CD4-positive, alpha-beta T cell (primary cell): ENCODE results near the gene TMA7. TPM values are rescaled to one million over a fixed set of nuclear protein-coding genes. Genes with fewer than 3 reads are reported as not detected.

ENCODE experiments used
- ATAC-seq: fragments of 200-7000 bp; cut with Tn5 transposase; one replicate; pipeline ENCODE4 v1.10.0; 2022; ENCODE audit warnings: mild to moderate bottlenecking; ENCODE audit not compliant: poor library complexity
- CTCF ChIA-PET: fragments of 350-600 bp; sonication (Branson Sonifier 250); formaldehyde crosslinking; loops from one replicate; lab custom pipeline; 2021; ENCODE audit warnings: antibody characterized with exemption, inconsistent platforms; lab: Charles Lee
- POLR2A ChIA-PET: fragments of 350-600 bp; sonication (Branson Sonifier 250); formaldehyde crosslinking; loops from one replicate; lab custom pipeline; 2021; ENCODE audit warnings: antibody characterized with exemption, inconsistent platforms; lab: Charles Lee
- DNase-seq, 14 experiments: peaks; one replicate each; pipeline ENCODE4 v3.0.0-alpha.2; 2013 to 2020; ENCODE audit warnings: mixed read lengths in 2 of 14
- H3K27ac ChIP-seq, 2 donors: one replicate each; pipeline versions ENCODE4 v1.5.1 to v1.7.0; 2013; ENCODE audit warnings: low read length in 2 of 2, low read depth in 1 of 2, mild to moderate bottlenecking in 1 of 2
- H3K27me3 ChIP-seq, 2 experiments: 1 replicate in 1 of 2; 2 replicates in 1 of 2; pipeline versions ENCODE4 v1.6.1 to v1.7.0; 2013; ENCODE audit warnings: low read length in 2 of 2, control low read depth in 1 of 2, mild to moderate bottlenecking in 1 of 2, moderate library complexity in 1 of 2; ENCODE audit not compliant: insufficient read depth in 2 of 2, control insufficient read depth in 1 of 2
- H3K36me3 ChIP-seq: one replicate; pipeline ENCODE4 v1.6.1; 2013; ENCODE audit warnings: low read length, control low read depth; ENCODE audit not compliant: insufficient read depth
- H3K4me1 ChIP-seq: one replicate; pipeline ENCODE4 v1.6.1; 2013; ENCODE audit warnings: low read length, control low read depth; ENCODE audit not compliant: insufficient read depth
- H3K4me3 ChIP-seq: one replicate; pipeline ENCODE4 v1.5.1; 2013; ENCODE audit warnings: mild to moderate bottlenecking, low read length, moderate library complexity
- H3K9me3 ChIP-seq, 2 experiments: 1 replicate in 1 of 2; 2 replicates in 1 of 2; pipeline versions ENCODE4 v1.6.1 to v1.7.0; 2013; ENCODE audit warnings: low read length in 2 of 2, mild to moderate bottlenecking in 2 of 2, control low read depth in 1 of 2, moderate library complexity in 1 of 2; ENCODE audit not compliant: control insufficient read depth in 1 of 2, insufficient read depth in 1 of 2
- H3K27ac Mint-ChIP-seq: one replicate; pipeline ENCODE4 v1.8.0; 2020; ENCODE audit warnings: mixed read lengths
- H3K27me3 Mint-ChIP-seq: one replicate; pipeline ENCODE4 v1.8.0; 2021; ENCODE audit warnings: mixed read lengths
- H3K36me3 Mint-ChIP-seq: one replicate; pipeline ENCODE4 v1.8.0; 2021; ENCODE audit warnings: low read depth, mixed read lengths
- H3K4me1 Mint-ChIP-seq: one replicate; pipeline ENCODE4 v1.8.0; 2021; ENCODE audit warnings: low read depth, mixed read lengths
- H3K4me3 Mint-ChIP-seq: one replicate; pipeline ENCODE4 v1.8.0; 2020; ENCODE audit warnings: mild to moderate bottlenecking, mixed read lengths
- H3K9me3 Mint-ChIP-seq: one replicate; pipeline ENCODE4 v1.8.0; 2020; ENCODE audit warnings: mixed read lengths
- intact Hi-C, 2 experiments: fragments of 100-400 bp; cut with DNase I in 1 of 2; cut with micrococcal nuclease in 1 of 2; formaldehyde crosslinking; loops; one replicate each; pipeline versions ENCODE4 v1.15.1 to v1.9.0; 2023 to 2025; cut with DNase I, micrococcal nuclease
- total RNA-seq, 174 experiments: library from RNA in 2 of 174; stranded (reverse) in 2 of 174; gene quantifications; one replicate each; pipeline ENCODE4 v1.2.3 and lab custom pipeline; 2021 to 2026
- TF ChIP-seq, protein P1 (sequence below): fragments of 200-600 bp; IDR thresholded peaks from one replicate; pipeline ENCODE4 v1.8.0; 2022; ENCODE audit warnings: antibody characterized with exemption, mild to moderate bottlenecking

Gene TMA7
- total RNA-seq, 2 experiments from 2014 or later = 289 to 297 TPM

DNA sequence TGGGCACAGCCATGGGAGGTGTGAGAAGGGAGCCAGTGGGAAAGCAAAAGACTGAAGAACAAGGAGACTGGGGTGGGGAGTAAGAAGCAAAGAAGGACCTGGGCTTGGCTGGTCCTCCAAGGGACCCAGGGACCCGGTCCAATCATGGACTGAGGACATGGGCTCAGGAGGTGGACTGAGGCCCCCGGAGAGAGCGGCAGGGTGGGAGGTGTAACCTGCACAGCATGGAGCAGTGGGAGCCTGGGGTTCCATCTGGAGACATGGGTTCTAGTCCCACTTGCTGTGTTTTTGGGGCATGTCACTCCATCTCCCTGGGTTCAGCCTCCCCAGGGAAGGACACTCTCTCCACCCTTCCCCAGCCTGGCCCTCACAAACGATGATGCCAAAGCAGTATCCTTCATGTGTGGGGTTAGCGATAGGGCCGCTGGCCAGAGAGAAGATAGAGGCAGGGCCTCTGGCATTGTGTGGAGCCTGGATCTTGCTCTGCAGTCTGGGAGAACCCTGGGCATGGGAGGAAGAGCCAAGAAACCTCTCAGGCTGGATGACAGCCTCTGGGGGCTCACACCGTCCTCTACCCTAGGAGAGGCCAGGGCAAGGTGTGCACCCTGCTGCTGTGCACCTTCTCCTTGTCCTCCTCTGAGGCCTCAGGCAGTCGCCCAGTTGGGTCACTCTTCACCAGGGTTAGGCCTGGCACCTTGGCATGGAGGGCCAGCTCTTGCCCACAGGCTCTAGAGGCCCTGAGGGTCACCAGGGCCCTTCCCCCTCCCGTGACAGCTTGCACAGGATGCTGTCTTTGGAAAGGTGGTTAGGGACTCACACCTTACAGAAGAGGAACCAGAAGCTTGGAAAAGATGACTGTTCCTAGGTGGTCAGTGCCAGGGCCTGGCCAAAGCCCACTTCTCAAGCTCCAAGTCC is 42.0 kb upstream of the TMA7 start:
- H3K27ac ChIP-seq = no peak overlapping the region
- intact Hi-C loops = no loop called here
- H3K36me3 Mint-ChIP-seq = no peaks in the 10 kb centered on the region

DNA sequence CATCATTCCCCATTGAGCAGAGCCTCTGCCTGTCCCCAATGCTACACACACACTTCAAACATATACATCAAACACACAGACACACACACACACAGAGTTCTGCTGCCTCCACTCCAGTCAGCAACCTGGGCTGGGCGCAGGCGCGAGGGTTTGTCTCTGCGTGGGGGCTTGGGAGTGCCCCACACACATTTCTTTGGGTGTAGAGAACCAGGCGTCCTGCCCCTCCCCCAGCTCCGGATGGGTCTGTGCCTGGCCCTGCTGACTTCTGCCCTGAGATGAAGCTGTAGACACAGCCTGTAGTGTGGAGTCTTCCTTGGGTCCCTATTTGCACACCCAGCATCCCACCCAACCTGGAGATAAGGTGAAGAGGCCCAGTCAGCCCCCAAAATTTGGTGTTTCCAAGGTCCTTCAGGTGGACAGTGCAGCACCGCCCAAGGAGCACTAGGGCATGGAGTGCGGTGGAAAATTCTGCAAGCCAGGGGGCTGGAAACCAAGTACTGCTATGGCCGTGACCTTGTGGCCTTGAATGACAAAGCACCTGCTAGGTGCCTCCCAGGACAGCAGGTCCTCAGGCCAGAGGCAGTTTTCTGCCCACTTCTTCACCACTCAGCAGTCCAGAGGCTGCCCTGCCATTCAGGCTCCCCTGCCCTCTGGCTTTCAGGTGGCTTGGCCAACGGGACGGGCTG is 41.2 kb upstream of the TMA7 start:
- Mint-ChIP-seq H3K4me3 (no peak overlapping the region), H3K36me3 (no peaks in the 10 kb centered on the region), H3K27me3 (peaks cover 10% of the 10 kb centered on the region), H3K27ac (no peak overlapping the region), H3K9me3 (no peaks in the 10 kb centered on the region), H3K4me1 (no peaks in the 10 kb centered on the region)
- Histone ChIP-seq H3K9me3 (no peaks in the 10 kb centered on the region), H3K4me1 (no peaks in the 10 kb centered on the region), H3K27me3 (no peaks in the 10 kb centered on the region), H3K36me3 (no peaks in the 10 kb centered on the region), H3K4me3 (no peak overlapping the region), H3K27ac (no peak overlapping the region)
- CTCF ChIA-PET = interaction anchor here (5.1 kb wide), 1 partner anchor 38 kb away, joined by 118 read pairs; no protein-coding TSS in a partner anchor
- intact Hi-C loops = no loop called here
- TF ChIP-seq, protein P1, sequence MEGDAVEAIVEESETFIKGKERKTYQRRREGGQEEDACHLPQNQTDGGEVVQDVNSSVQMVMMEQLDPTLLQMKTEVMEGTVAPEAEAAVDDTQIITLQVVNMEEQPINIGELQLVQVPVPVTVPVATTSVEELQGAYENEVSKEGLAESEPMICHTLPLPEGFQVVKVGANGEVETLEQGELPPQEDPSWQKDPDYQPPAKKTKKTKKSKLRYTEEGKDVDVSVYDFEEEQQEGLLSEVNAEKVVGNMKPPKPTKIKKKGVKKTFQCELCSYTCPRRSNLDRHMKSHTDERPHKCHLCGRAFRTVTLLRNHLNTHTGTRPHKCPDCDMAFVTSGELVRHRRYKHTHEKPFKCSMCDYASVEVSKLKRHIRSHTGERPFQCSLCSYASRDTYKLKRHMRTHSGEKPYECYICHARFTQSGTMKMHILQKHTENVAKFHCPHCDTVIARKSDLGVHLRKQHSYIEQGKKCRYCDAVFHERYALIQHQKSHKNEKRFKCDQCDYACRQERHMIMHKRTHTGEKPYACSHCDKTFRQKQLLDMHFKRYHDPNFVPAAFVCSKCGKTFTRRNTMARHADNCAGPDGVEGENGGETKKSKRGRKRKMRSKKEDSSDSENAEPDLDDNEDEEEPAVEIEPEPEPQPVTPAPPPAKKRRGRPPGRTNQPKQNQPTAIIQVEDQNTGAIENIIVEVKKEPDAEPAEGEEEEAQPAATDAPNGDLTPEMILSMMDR = no peak
- POLR2A ChIA-PET = interaction anchor here (3.1 kb wide), 1 partner anchor 37 kb away, joined by 37 read pairs; no protein-coding TSS in a partner anchor
- DNase-seq (peak in 1 of 14 experiments; percentile 8), ATAC-seq (no peak)

More for the DNA sequence above, 42.0 kb upstream of the TMA7 start:
- no peak overlapping the region for H3K27ac Mint-ChIP-seq
- H3K4me1 Mint-ChIP-seq = no peaks in the 10 kb centered on the region
- ATAC-seq (no peak), DNase-seq (no peak)
- H3K27me3 Mint-ChIP-seq = peaks cover 14% of the 10 kb centered on the region
- Histone ChIP-seq H3K9me3 (no peaks in the 10 kb centered on the region), H3K4me3 (no peak overlapping the region), H3K27me3 (no peaks in the 10 kb centered on the region), H3K4me1 (no peaks in the 10 kb centered on the region), H3K36me3 (no peaks in the 10 kb centered on the region)
- ChIA-PET CTCF (interaction anchor here (5.1 kb wide), 1 partner anchor 39 kb away, joined by 118 read pairs; no protein-coding TSS in a partner anchor), POLR2A (no interaction called here)
- TF ChIP-seq, protein P1 = no peak
- no peaks in the 10 kb centered on the region for H3K9me3 Mint-ChIP-seq
- no peak overlapping the region for H3K4me3 Mint-ChIP-seq

DNA sequence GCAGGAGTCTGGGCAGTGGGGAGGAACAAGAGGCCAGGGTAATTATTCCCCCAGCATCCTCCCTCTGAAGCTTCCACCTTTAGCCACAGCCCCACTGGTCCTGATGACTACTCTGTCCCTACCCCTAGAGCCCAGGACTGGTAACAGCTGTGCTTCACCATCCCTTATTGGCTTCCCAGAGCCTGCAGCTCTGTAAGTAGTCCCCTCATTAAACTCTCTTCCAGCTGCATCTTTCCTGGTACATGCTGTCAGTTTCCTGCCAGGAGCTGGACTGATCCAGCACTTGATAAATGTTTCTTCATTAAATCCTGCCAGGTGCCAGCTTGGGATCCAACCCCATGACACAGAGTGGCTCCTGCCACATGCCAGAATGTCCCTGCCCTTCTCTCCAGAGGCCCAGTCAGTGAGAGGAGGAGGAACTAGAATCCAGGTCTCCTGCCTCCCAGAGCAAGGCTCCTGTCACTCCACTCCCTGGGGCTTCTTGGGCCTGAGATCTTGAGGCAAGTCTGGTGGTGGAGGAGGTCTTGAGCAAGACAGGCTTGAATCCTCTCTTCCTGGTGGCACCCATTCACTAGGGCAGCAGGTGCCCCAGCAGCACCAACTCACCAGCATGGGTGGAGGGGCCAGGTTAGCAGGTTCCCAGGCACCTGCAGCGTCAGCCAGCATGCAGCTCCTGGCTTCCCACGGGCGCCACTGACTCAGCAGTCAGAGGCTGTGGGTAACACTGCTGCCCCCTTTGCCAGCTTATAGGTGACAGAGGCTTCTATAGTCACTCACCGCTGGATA is 40.5 kb upstream of the TMA7 start:
- Histone ChIP-seq H3K9me3 (no peaks in the 10 kb centered on the region), H3K36me3 (no peaks in the 10 kb centered on the region), H3K27me3 (no peaks in the 10 kb centered on the region), H3K27ac (no peak overlapping the region), H3K4me3 (no peak overlapping the region), H3K4me1 (no peaks in the 10 kb centered on the region)
- Mint-ChIP-seq H3K9me3 (no peaks in the 10 kb centered on the region), H3K4me3 (no peak overlapping the region), H3K4me1 (no peaks in the 10 kb centered on the region), H3K27ac (no peak overlapping the region), H3K36me3 (no peaks in the 10 kb centered on the region), H3K27me3 (peaks cover 7% of the 10 kb centered on the region)
- CTCF ChIA-PET = interaction anchor here (1.2 to 5.1 kb wide), 6 partner anchors 16 to 149 kb away, joined by 4 to 118 read pairs (median 6); no protein-coding TSS in a partner anchor
- intact Hi-C loops = loop anchor here in 1 of 2 experiments (2.0 kb wide), 1 partner anchor 209 kb away; the partner anchor contains the start of gene UQCRC1
- TF ChIP-seq, protein P1 = no peak
- POLR2A ChIA-PET = interaction anchor here (3.1 kb wide), 1 partner anchor 36 kb away, joined by 37 read pairs; no protein-coding TSS in a partner anchor
- ATAC-seq (no peak), DNase-seq (peak in 1 of 14 experiments; percentile 18)
